ENCODE data around the gene PLA2G3.

The PLA2G3 gene

GRCh38 chr22:31125521-31126117 is 14.7 kb downstream of the PLA2G3 start:
- DNase-seq (ENCODE audit: insufficient read length, low spot score) = no peak
- FAIRE-seq = no peak
- no peak for TF ChIP-seq SPI1 (IDR thresholded peaks at IDR 0.05; ENCODE audit: low read depth, low read length)
- TF ChIP-seq TAF1 (IDR thresholded peaks at IDR 0.05; ENCODE audit: low read depth, low read length) = no peak
- no peak for TF ChIP-seq POLR2AphosphoS5 (IDR thresholded peaks at IDR 0.05; ENCODE audit: low read depth, low read length)
- no peak for TF ChIP-seq POLR2A (IDR thresholded peaks at IDR 0.05; ENCODE audit: low read depth, low read length)
- TF ChIP-seq PAX5 (IDR thresholded peaks at IDR 0.05; ENCODE audit: insufficient read depth, low read length, severe bottlenecking) = no peak
- TF ChIP-seq POU2F2 (IDR thresholded peaks at IDR 0.05; ENCODE audit: low read depth, low read length) = no peak

- TF ChIP-seq POLR2A (IDR thresholded peaks at IDR 0.05; ENCODE audit: low read depth, low read length) = no peak
- TF ChIP-seq PAX5 (IDR thresholded peaks at IDR 0.05; ENCODE audit: insufficient read depth, low read length, severe bottlenecking) = no peak
- no peak for TF ChIP-seq TAF1 (IDR thresholded peaks at IDR 0.05; ENCODE audit: low read depth, low read length)
- TF ChIP-seq POLR2AphosphoS5 (IDR thresholded peaks at IDR 0.05; ENCODE audit: low read depth, low read length) = no peak
- TF ChIP-seq SPI1 (IDR thresholded peaks at IDR 0.05; ENCODE audit: low read depth, low read length) = no peak
- no peak for TF ChIP-seq POU2F2 (IDR thresholded peaks at IDR 0.05; ENCODE audit: low read depth, low read length)
- no peak for FAIRE-seq
Observed at GRCh38 chr22:31124811-31125465, 15.4 kb downstream of the PLA2G3 start.

GRCh38 chr22:31124290-31124689 is 16.0 kb downstream of the PLA2G3 start:
- FAIRE-seq (no peak), DNase-seq (ENCODE audit: insufficient read length, low spot score) (no peak)
- TF ChIP-seq TAF1 (IDR thresholded peaks at IDR 0.05; ENCODE audit: low read depth, low read length) (no peak), PAX5 (IDR thresholded peaks at IDR 0.05; ENCODE audit: insufficient read depth, low read length, severe bottlenecking) (no peak), SPI1 (IDR thresholded peaks at IDR 0.05; ENCODE audit: low read depth, low read length) (no peak), POLR2AphosphoS5 (IDR thresholded peaks at IDR 0.05; ENCODE audit: low read depth, low read length) (no peak), POU2F2 (IDR thresholded peaks at IDR 0.05; ENCODE audit: low read depth, low read length) (no peak), POLR2A (IDR thresholded peaks at IDR 0.05; ENCODE audit: low read depth, low read length) (no peak)

More at GRCh38 chr22:31124811-31125465, 15.4 kb downstream of the PLA2G3 start:
- DNase-seq (ENCODE audit: insufficient read length, low spot score) = no peak

GRCh38 chr22:31123292-31123602 is 17.1 kb downstream of the PLA2G3 start:
- no peak for FAIRE-seq
- no peak for DNase-seq (ENCODE audit: insufficient read length, low spot score)
- TF ChIP-seq SPI1 (IDR thresholded peaks at IDR 0.05; ENCODE audit: low read depth, low read length) (no peak), POLR2AphosphoS5 (IDR thresholded peaks at IDR 0.05; ENCODE audit: low read depth, low read length) (no peak), PAX5 (IDR thresholded peaks at IDR 0.05; ENCODE audit: insufficient read depth, low read length, severe bottlenecking) (no peak)

DNA sequence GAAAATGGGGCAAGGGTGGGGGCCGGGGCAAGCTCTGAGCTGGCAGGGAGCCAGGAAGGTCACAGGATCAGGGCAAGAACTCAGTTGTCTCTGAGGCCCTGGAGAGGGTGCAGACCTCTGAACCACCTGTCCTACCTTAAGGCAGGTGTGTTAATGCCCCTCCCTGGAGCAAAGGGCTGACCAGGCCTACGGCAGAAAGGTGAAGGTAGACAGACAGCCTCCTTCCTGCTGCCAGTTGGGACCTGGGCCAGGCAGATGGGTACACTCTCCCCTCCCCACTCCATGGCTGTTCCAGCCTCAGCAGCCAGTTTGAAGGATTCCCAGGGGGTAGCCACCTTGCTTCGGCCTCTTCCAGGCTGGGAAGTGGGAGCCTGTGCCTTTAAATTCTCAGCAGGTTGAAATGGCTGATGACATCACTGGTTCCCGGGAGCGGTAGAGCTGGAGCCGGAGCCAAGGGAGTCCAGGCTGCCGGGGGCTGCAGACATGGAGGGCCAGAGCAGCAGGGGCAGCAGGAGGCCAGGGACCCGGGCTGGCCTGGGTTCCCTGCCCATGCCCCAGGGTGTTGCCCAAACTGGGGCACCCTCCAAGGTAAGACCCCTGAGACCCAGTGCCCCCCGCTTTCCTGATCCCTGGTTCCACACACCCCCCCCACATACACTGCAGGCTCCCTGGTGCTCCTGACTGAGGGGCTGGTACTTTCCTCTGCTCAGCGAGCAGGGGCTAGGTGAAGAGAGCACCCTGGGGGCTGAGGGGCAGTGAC is 17.6 kb downstream of the PLA2G3 start, which contains the start of gene INPP5J:
TSS of gene INPP5J (plus strand) at position 435 of the 760 bp plus-strand sequence. CDS start at position 484, 49 bp downstream.
- DNase-seq (ENCODE audit: insufficient read length, low spot score) (no peak), FAIRE-seq (no peak)
- TF ChIP-seq SPI1 (IDR thresholded peaks at IDR 0.05; ENCODE audit: low read depth, low read length) = no peak
- no peak for TF ChIP-seq POLR2A (IDR thresholded peaks at IDR 0.05; ENCODE audit: low read depth, low read length)
- no peak for TF ChIP-seq POLR2AphosphoS5 (IDR thresholded peaks at IDR 0.05; ENCODE audit: low read depth, low read length)
- TF ChIP-seq TAF1 (IDR thresholded peaks at IDR 0.05; ENCODE audit: low read depth, low read length) = no peak
- no peak for TF ChIP-seq PAX5 (IDR thresholded peaks at IDR 0.05; ENCODE audit: insufficient read depth, low read length, severe bottlenecking)
- no peak for TF ChIP-seq POU2F2 (IDR thresholded peaks at IDR 0.05; ENCODE audit: low read depth, low read length)

- no peak for DNase-seq (ENCODE audit: insufficient read length, low spot score)
- FAIRE-seq = no peak
- TF ChIP-seq POU2F2 (IDR thresholded peaks at IDR 0.05; ENCODE audit: low read depth, low read length) = no peak
- TF ChIP-seq POLR2AphosphoS5 (IDR thresholded peaks at IDR 0.05; ENCODE audit: low read depth, low read length) = no peak
- TF ChIP-seq SPI1 (IDR thresholded peaks at IDR 0.05; ENCODE audit: low read depth, low read length) = no peak
- no peak for TF ChIP-seq PAX5 (IDR thresholded peaks at IDR 0.05; ENCODE audit: insufficient read depth, low read length, severe bottlenecking)
- no peak for TF ChIP-seq TAF1 (IDR thresholded peaks at IDR 0.05; ENCODE audit: low read depth, low read length)
- TF ChIP-seq POLR2A (IDR thresholded peaks at IDR 0.05; ENCODE audit: low read depth, low read length) = no peak
Observed at GRCh38 chr22:31122196-31122531, 18.1 kb downstream of the PLA2G3 start.

- TF ChIP-seq PAX5 (IDR thresholded peaks at IDR 0.05; ENCODE audit: insufficient read depth, low read length, severe bottlenecking) (no peak), POLR2AphosphoS5 (IDR thresholded peaks at IDR 0.05; ENCODE audit: low read depth, low read length) (no peak), TAF1 (IDR thresholded peaks at IDR 0.05; ENCODE audit: low read depth, low read length) (no peak), SPI1 (IDR thresholded peaks at IDR 0.05; ENCODE audit: low read depth, low read length) (no peak), POU2F2 (IDR thresholded peaks at IDR 0.05; ENCODE audit: low read depth, low read length) (no peak), POLR2A (IDR thresholded peaks at IDR 0.05; ENCODE audit: low read depth, low read length) (no peak)
- no peak for FAIRE-seq
- DNase-seq (ENCODE audit: insufficient read length, low spot score) = no peak
Observed at GRCh38 chr22:31121403-31121802, 18.9 kb downstream of the PLA2G3 start.

- TF ChIP-seq POLR2AphosphoS5 (IDR thresholded peaks at IDR 0.05; ENCODE audit: low read depth, low read length) = no peak
- TF ChIP-seq TAF1 (IDR thresholded peaks at IDR 0.05; ENCODE audit: low read depth, low read length) = no peak
- no peak for TF ChIP-seq POLR2A (IDR thresholded peaks at IDR 0.05; ENCODE audit: low read depth, low read length)
- TF ChIP-seq SPI1 (IDR thresholded peaks at IDR 0.05; ENCODE audit: low read depth, low read length) = no peak
- TF ChIP-seq PAX5 (IDR thresholded peaks at IDR 0.05; ENCODE audit: insufficient read depth, low read length, severe bottlenecking) = no peak
- no peak for TF ChIP-seq POU2F2 (IDR thresholded peaks at IDR 0.05; ENCODE audit: low read depth, low read length)
- FAIRE-seq (no peak), DNase-seq (ENCODE audit: insufficient read length, low spot score) (no peak)
Observed at GRCh38 chr22:31120642-31121041, 19.7 kb downstream of the PLA2G3 start.

- TF ChIP-seq POLR2A (IDR thresholded peaks at IDR 0.05; ENCODE audit: low read depth, low read length) (no peak), POU2F2 (IDR thresholded peaks at IDR 0.05; ENCODE audit: low read depth, low read length) (no peak), POLR2AphosphoS5 (IDR thresholded peaks at IDR 0.05; ENCODE audit: low read depth, low read length) (no peak), TAF1 (IDR thresholded peaks at IDR 0.05; ENCODE audit: low read depth, low read length) (no peak), SPI1 (IDR thresholded peaks at IDR 0.05; ENCODE audit: low read depth, low read length) (no peak), PAX5 (IDR thresholded peaks at IDR 0.05; ENCODE audit: insufficient read depth, low read length, severe bottlenecking) (no peak)
- no peak for FAIRE-seq
- no peak for DNase-seq (ENCODE audit: insufficient read length, low spot score)
Observed at GRCh38 chr22:31120230-31120629, 20.1 kb downstream of the PLA2G3 start.
